CD14-positive monocyte (primary cell): ENCODE data around the gene ISLR. TPM values are rescaled to one million over a fixed set of nuclear protein-coding genes. Genes with fewer than 3 reads are reported as not detected.

ENCODE experiments used
- DNase-seq, 3 donors: peaks; one replicate each; pipeline ENCODE4 v3.0.0-alpha.2; 2011 to 2022
- H2AFZ ChIP-seq: 2 replicates; pipeline ENCODE4 v1.6.0; 2012; ENCODE audit warnings: mild to moderate bottlenecking, low read depth, low read length, inconsistent platforms; ENCODE audit not compliant: insufficient read depth, poor library complexity, severe bottlenecking
- H3K27ac ChIP-seq, 2 donors: 1 replicate in 1 of 2; 2 replicates in 1 of 2; pipeline ENCODE4 v1.5.1; 2012 to 2013; ENCODE audit warnings: low read length in 2 of 2, control low read depth in 1 of 2, inconsistent platforms in 1 of 2, low read depth in 1 of 2, mild to moderate bottlenecking in 1 of 2
- H3K27me3 ChIP-seq, 2 donors: one replicate each; pipeline versions ENCODE4 v1.6.0 to v1.6.1; 2011 to 2013; ENCODE audit warnings: low read length in 2 of 2; ENCODE audit not compliant: control insufficient read depth in 2 of 2, insufficient read depth in 2 of 2
- H3K36me3 ChIP-seq, 2 donors: replicated peaks in 1 of 2; 1 replicate in 1 of 2; 2 replicates in 1 of 2; pipeline versions ENCODE4 v1.5.1 to v1.6.1; 2012 to 2013; ENCODE audit warnings: low read length in 2 of 2, control low read depth in 1 of 2, inconsistent platforms in 1 of 2, mild to moderate bottlenecking in 1 of 2; ENCODE audit not compliant: insufficient read depth in 2 of 2, control insufficient read depth in 1 of 2
- H3K4me1 ChIP-seq, 2 donors: 1 replicate in 1 of 2; 2 replicates in 1 of 2; pipeline versions ENCODE4 v1.5.1 to v1.6.1; 2012 to 2013; ENCODE audit warnings: low read length in 2 of 2, control low read depth in 1 of 2, inconsistent platforms in 1 of 2, mild to moderate bottlenecking in 1 of 2, moderate library complexity in 1 of 2; ENCODE audit not compliant: insufficient read depth in 2 of 2, control insufficient read depth in 1 of 2
- H3K4me2 ChIP-seq: replicated peaks from 2 replicates; pipeline ENCODE3; 2012; ENCODE audit warnings: low read length, moderate library complexity, mild to moderate bottlenecking; ENCODE audit not compliant: poor library complexity, severe bottlenecking; ENCODE audit errors: extremely low read depth
- H3K4me3 ChIP-seq, 3 experiments: fragments of 200-600 bp in 1 of 3; sonication (generic) in 1 of 3; replicated peaks in 1 of 3; 1 replicate in 2 of 3; 2 replicates in 1 of 3; pipeline ENCODE4 v1.5.1; 2011 to 2013; ENCODE audit warnings: low read length in 3 of 3, mild to moderate bottlenecking in 3 of 3, control low read depth in 2 of 3, low read depth in 2 of 3, inconsistent platforms in 1 of 3, moderate library complexity in 1 of 3
- H3K79me2 ChIP-seq: 2 replicates; pipeline ENCODE4 v1.6.0; 2012; ENCODE audit warnings: mild to moderate bottlenecking, control low read depth, inconsistent platforms, low read length, moderate library complexity; ENCODE audit not compliant: insufficient read depth
- H3K9ac ChIP-seq: 2 replicates; pipeline ENCODE4 v1.6.0; 2017; ENCODE audit warnings: low read length, mild to moderate bottlenecking; ENCODE audit not compliant: insufficient read depth, poor library complexity, severe bottlenecking
- H3K9me3 ChIP-seq, 2 donors: replicated peaks in 1 of 2; 1 replicate in 1 of 2; 2 replicates in 1 of 2; pipeline versions ENCODE4 v1.5.1 to v1.6.1; 2012 to 2013; ENCODE audit warnings: low read length in 2 of 2, control low read depth in 1 of 2; ENCODE audit not compliant: control insufficient read depth in 1 of 2, insufficient read depth in 1 of 2
- H4K20me1 ChIP-seq: 2 replicates; pipeline ENCODE4 v1.6.0; 2012; ENCODE audit warnings: mild to moderate bottlenecking, low read length, control low read depth, moderate library complexity; ENCODE audit not compliant: insufficient read depth
- H3K27ac Mint-ChIP-seq, 7 donors: one replicate each; pipeline ENCODE4 v1.8.0; 2020; ENCODE audit warnings: mild to moderate bottlenecking in 7 of 7, mixed read lengths in 7 of 7, moderate library complexity in 6 of 7, inconsistent platforms in 2 of 7
- H3K27me3 Mint-ChIP-seq, 3 donors: one replicate each; pipeline ENCODE4 v1.8.0; 2021 to 2022; ENCODE audit warnings: low read depth in 3 of 3, mild to moderate bottlenecking in 3 of 3, mixed read lengths in 3 of 3, moderate library complexity in 3 of 3, inconsistent platforms in 1 of 3
- H3K36me3 Mint-ChIP-seq, 2 donors: one replicate each; pipeline ENCODE4 v1.8.0; 2020; ENCODE audit warnings: mixed read lengths in 2 of 2, inconsistent platforms in 1 of 2, mild to moderate bottlenecking in 1 of 2
- H3K4me1 Mint-ChIP-seq: one replicate; pipeline ENCODE4 v1.8.0; 2020; ENCODE audit warnings: mild to moderate bottlenecking, mixed read lengths
- H3K4me3 Mint-ChIP-seq, 2 donors: one replicate each; pipeline ENCODE4 v1.8.0; 2020; ENCODE audit warnings: mild to moderate bottlenecking in 2 of 2, mixed read lengths in 2 of 2, moderate library complexity in 1 of 2
- H3K9me3 Mint-ChIP-seq, 7 donors: one replicate each; pipeline ENCODE4 v1.8.0; 2020 to 2022; ENCODE audit warnings: mixed read lengths in 7 of 7, mild to moderate bottlenecking in 6 of 7, moderate library complexity in 6 of 7, inconsistent platforms in 2 of 7
- CTCF ChIP-seq: fragments of 200-600 bp; IDR thresholded peaks from one replicate; pipeline ENCODE4 v1.8.0; 2022; ENCODE audit warnings: antibody characterized with exemption, mild to moderate bottlenecking
- WGBS: methylation state at CpG from one replicate; pipeline ENCODE4 v1.1.5; 2013; ENCODE audit warnings: missing lambda C conversion rate; ENCODE audit not compliant: insufficient coverage; 5-methylcytosine and 5-hydroxymethylcytosine counted together
- intact Hi-C, 2 donors: fragments of 100-400 bp; cut with micrococcal nuclease; formaldehyde crosslinking; loops; one replicate each; pipeline versions ENCODE4 v1.15.0 to v1.15.1; 2023
- polyA plus RNA-seq, 3 donors: library from polyadenylated mRNA; depleted of rRNA in 1 of 3; unstranded in 2 of 3; stranded (reverse) in 1 of 3; fragments of 300-500 nt in 2 of 3; fragments of >200 nt in 1 of 3; fragmentation: Illumina TruSeq in 2 of 3; gene quantifications; 1 replicate in 2 of 3; 2 replicates in 1 of 3; pipeline ENCODE4 v1.2.3, GENCODE V29; 2012 to 2021

ISLR gene
- polyA plus RNA-seq, 3 donors = not detected

GRCh38 chr15:74127954-74128784 lies 45.3 kb upstream of the ISLR start:
- Histone ChIP-seq H3K4me3 (peak overlapping the region in 1 of 3 experiments; percentile 43), H3K4me2 (peak overlapping the region; percentile 41), H3K27me3 (peaks cover 28 to 73% of the 10 kb centered on the region in 2 donors), H3K9me3 (peaks cover 0 to 26% of the 10 kb centered on the region in 2 donors), H2AFZ (peak overlapping the region; percentile 41), H3K9ac (no peak overlapping the region), H3K4me1 (peaks cover 7 to 8% of the 10 kb centered on the region in 2 donors), H3K27ac (no peak overlapping the region), H3K36me3 (no peaks in the 10 kb centered on the region), H3K79me2 (no peaks in the 10 kb centered on the region), H4K20me1 (no peaks in the 10 kb centered on the region)
- intact Hi-C loops = loop anchor here (5.0 kb wide), 1 partner anchor 194 kb away; no protein-coding TSS in a partner anchor
- peaks cover 13% of the 10 kb centered on the region for H3K4me1 Mint-ChIP-seq
- H3K27ac Mint-ChIP-seq = no peak overlapping the region
- 4% methylated on average over 44 of the region's 53 CpGs for WGBS
- TF ChIP-seq CTCF = no peak
- peaks cover 0 to 20% (median 2%) of the 10 kb centered on the region in 7 donors for H3K9me3 Mint-ChIP-seq
- H3K27me3 Mint-ChIP-seq = peaks cover 73 to 83% (median 82%) of the 10 kb centered on the region in 3 donors
- no peaks in the 10 kb centered on the region for H3K36me3 Mint-ChIP-seq
- DNase-seq = no peak
- H3K4me3 Mint-ChIP-seq = peak overlapping the region in 1 of 2 donors; percentile 71

- WGBS = 5% methylated on average over 22 of the region's 43 CpGs
- DNase-seq = no peak
- Mint-ChIP-seq H3K4me3 (peak overlapping the region in 1 of 2 donors; percentile 71), H3K36me3 (no peaks in the 10 kb centered on the region), H3K4me1 (peaks cover 13% of the 10 kb centered on the region), H3K27ac (no peak overlapping the region), H3K27me3 (peaks cover 76 to 91% (median 89%) of the 10 kb centered on the region in 3 donors), H3K9me3 (peaks cover 0 to 20% (median 2%) of the 10 kb centered on the region in 7 donors)
- H2AFZ ChIP-seq = no peak overlapping the region
- intact Hi-C loops = loop anchor here (5.0 kb wide), 1 partner anchor 193 kb away; no protein-coding TSS in a partner anchor
- H3K27ac ChIP-seq = no peak overlapping the region
- no peak overlapping the region for H3K9ac ChIP-seq
- peaks cover 0 to 26% of the 10 kb centered on the region in 2 donors for H3K9me3 ChIP-seq
- H3K4me2 ChIP-seq = no peak overlapping the region
- H3K27me3 ChIP-seq = peaks cover 32 to 79% of the 10 kb centered on the region in 2 donors
- TF ChIP-seq CTCF = no peak
- H3K4me1 ChIP-seq = peaks cover 7 to 8% of the 10 kb centered on the region in 2 donors
- no peaks in the 10 kb centered on the region for H3K36me3 ChIP-seq
- H3K4me3 ChIP-seq = no peak overlapping the region
- H3K79me2 ChIP-seq = no peaks in the 10 kb centered on the region
- no peaks in the 10 kb centered on the region for H4K20me1 ChIP-seq
These were observed 44.5 kb upstream of the ISLR start for GRCh38 chr15:74128785-74129585.
